ENCODE measurements around the gene DNASE1L3. TPM values are rescaled to one million over a fixed set of nuclear protein-coding genes. Genes with fewer than 3 reads are reported as not detected.

DNASE1L3 gene
- total and polyA plus RNA-seq, 11 donors, result 0.44 to 4.1 (median 1.2) TPM

DNA sequence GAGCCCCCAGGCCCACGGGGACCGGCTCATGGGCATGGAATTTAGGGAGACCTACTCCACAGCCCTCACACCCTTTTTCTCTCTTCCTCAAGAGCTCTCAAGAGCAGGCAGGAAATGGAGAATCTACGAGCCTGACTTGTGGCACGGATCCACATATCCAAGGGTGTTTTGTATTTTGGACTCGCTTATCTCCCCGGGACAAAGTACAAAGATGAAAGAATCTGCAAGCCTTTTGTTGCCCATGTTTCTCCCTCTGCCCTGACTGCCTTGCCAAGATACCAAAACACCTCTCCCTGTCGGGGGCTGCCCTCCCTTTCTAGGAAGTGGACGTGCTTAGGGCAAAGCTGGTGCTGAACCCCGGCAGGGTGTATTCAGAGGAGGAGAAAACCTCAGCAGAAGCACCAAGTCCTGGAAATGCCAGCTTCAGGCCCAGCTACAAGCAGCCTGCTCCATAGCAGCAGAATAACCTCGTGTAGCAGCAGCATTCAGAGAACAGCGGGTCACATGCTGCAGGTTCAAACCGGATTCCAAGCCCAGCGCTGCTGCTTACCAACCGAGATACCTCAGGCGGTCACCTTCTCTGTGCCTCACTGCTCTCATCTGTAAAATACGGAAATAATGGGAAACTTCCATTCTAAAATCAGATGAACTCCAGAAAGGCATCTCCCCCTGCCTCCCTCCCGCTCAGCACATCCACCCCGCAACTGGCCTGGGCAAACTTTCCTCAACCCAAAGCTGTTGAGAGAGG lies 35.2 kb downstream of the DNASE1L3 start:
- DNase-seq (no peak), ATAC-seq (peak in 3 of 4 donors; percentile 5 to 13 (median 8))
- TF ChIP-seq, protein P1, sequence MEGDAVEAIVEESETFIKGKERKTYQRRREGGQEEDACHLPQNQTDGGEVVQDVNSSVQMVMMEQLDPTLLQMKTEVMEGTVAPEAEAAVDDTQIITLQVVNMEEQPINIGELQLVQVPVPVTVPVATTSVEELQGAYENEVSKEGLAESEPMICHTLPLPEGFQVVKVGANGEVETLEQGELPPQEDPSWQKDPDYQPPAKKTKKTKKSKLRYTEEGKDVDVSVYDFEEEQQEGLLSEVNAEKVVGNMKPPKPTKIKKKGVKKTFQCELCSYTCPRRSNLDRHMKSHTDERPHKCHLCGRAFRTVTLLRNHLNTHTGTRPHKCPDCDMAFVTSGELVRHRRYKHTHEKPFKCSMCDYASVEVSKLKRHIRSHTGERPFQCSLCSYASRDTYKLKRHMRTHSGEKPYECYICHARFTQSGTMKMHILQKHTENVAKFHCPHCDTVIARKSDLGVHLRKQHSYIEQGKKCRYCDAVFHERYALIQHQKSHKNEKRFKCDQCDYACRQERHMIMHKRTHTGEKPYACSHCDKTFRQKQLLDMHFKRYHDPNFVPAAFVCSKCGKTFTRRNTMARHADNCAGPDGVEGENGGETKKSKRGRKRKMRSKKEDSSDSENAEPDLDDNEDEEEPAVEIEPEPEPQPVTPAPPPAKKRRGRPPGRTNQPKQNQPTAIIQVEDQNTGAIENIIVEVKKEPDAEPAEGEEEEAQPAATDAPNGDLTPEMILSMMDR (IDR thresholded peaks at IDR 0.05), result no peak
- TF ChIP-seq POLR2A (IDR thresholded peaks at IDR 0.05), result no peak
- H3K27me3 ChIP-seq, result no peaks in the 10 kb centered on the region
- 27 to 39% (median 32%) methylated on average over 17 to 18 of the region's 18 CpGs for WGBS, 4 donors
- no peaks in the 10 kb centered on the region for H3K9me3 ChIP-seq
- peaks cover 0 to 14% (median 6%) of the 10 kb centered on the region in 9 donors for H3K36me3 ChIP-seq
- peak overlapping the region in 1 of 12 donors; percentile 7 for H3K4me3 ChIP-seq
- intact Hi-C loops (cut with DNase I), result loop anchor here in 8 of 10 donors (2.0 to 10.0 kb wide), 5 partner anchors 42 to 359 kb away; partner anchors contain the start of genes FLNB (in 7 of the 8) and ACOX2 (in 2 of the 8)
- H3K4me1 ChIP-seq, result peaks cover 0 to 51% (median 30%) of the 10 kb centered on the region in 12 donors
- H3K27ac ChIP-seq, result peak overlapping the region in 10 of 12 donors; percentile 19 to 67 (median 51)

DNA sequence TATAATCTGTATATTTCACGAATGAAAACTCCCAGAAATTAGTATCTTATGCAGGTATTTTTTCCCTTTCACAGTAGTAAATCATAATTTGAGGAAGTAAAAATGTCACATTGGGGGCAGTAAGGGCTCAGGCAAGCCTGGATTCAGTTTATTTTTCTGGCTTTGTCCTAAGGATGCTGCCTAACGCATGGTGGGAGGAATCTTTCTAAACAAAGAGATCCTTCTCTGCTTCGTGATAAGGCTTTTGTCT lies 35.7 kb downstream of the DNASE1L3 start:
- ATAC-seq (no peak), DNase-seq (no peak)
- Histone ChIP-seq H3K9me3 (no peaks in the 10 kb centered on the region), H3K27me3 (no peaks in the 10 kb centered on the region), H3K4me1 (peaks cover 0 to 51% (median 30%) of the 10 kb centered on the region in 12 donors), H3K27ac (peak overlapping the region in 9 of 12 donors; percentile 19 to 67 (median 53)), H3K4me3 (peak overlapping the region in 1 of 12 donors; percentile 7), H3K36me3 (peaks cover 0 to 18% (median 11%) of the 10 kb centered on the region in 9 donors)
- intact Hi-C loops (cut with DNase I), result loop anchor here in 8 of 10 donors (2.0 to 10.0 kb wide), 5 partner anchors 42 to 360 kb away; partner anchors contain the start of genes FLNB (in 7 of the 8) and ACOX2 (in 2 of the 8)
- WGBS, 4 donors, result 15 to 47% (median 32%) methylated on average over 3 of the region's 3 CpGs
- TF ChIP-seq, protein P1 (IDR thresholded peaks at IDR 0.05), result no peak
- TF ChIP-seq POLR2A (IDR thresholded peaks at IDR 0.05), result no peak

DNA sequence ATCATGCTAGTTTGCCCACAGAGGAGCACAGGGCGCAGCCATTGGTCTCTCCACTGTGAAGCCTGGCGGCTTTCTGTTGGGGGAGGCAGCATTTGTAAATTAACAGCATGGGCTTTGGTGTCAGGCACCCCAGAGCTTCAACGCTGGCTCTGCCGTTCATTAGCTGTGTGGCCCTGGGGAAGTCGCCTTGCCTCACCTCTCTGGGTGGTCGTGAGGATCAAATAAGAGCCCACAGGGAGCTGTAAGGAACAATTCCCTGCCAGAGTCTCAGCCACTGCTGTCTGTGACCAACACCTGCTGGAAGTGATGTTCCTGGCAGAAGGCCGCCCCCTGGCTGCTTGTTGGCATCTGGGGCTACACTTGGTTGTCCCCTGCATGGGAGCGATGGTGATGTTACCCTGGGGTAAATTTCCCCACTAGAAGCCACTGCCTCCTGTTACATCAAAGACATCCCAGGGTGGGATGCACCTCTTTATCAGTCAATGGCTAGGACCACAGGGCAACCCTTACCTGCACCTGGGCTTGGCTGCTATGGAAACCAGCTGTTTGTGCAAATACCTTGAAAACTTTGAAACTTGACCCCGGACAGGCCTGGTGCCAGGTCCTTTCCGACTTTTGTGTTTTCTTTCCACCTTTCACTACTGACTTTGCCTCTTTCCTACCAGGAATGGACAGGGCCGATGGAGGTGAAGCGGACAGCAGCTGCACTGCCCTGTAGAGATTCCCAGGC lies 36.9 kb downstream of the DNASE1L3 start:
- no peaks in the 10 kb centered on the region for H3K9me3 ChIP-seq
- ATAC-seq (peak; percentile 21 to 63 (median 34)), DNase-seq (peak; percentile 50 to 79 (median 65))
- H3K36me3 ChIP-seq, result peaks cover 0 to 31% (median 20%) of the 10 kb centered on the region in 9 donors
- TF ChIP-seq, protein P1 (IDR thresholded peaks at IDR 0.05), result peak; percentile 19 to 57 (median 41)
- TF ChIP-seq POLR2A (IDR thresholded peaks at IDR 0.05), result no peak
- H3K4me3 ChIP-seq, result no peak overlapping the region
- no peaks in the 10 kb centered on the region for H3K27me3 ChIP-seq
- 59 to 75% (median 68%) methylated on average over 10 to 12 of the region's 12 CpGs for WGBS, 4 donors
- intact Hi-C loops (cut with DNase I), result loop anchor here in 6 of 10 donors (2.0 to 10.0 kb wide), 4 partner anchors 165 to 361 kb away; partner anchors contain the start of genes FLNB (in 6 of the 6) and ACOX2 (in 2 of the 6)
- peak overlapping the region in 3 of 12 donors; percentile 35 to 53 (median 43) for H3K27ac ChIP-seq
- peaks cover 0 to 51% (median 30%) of the 10 kb centered on the region in 12 donors for H3K4me1 ChIP-seq

All from heart left ventricle (tissue), 16 donors.